Measurements from ENCODE around the gene MAP3K10. TPM values are rescaled to one million over a fixed set of nuclear protein-coding genes. Genes with fewer than 3 reads are reported as not detected.

Gene MAP3K10
- total and polyA plus RNA-seq, 2 donors from 2014 or later, result 15.0 to 17.3 TPM

DNA sequence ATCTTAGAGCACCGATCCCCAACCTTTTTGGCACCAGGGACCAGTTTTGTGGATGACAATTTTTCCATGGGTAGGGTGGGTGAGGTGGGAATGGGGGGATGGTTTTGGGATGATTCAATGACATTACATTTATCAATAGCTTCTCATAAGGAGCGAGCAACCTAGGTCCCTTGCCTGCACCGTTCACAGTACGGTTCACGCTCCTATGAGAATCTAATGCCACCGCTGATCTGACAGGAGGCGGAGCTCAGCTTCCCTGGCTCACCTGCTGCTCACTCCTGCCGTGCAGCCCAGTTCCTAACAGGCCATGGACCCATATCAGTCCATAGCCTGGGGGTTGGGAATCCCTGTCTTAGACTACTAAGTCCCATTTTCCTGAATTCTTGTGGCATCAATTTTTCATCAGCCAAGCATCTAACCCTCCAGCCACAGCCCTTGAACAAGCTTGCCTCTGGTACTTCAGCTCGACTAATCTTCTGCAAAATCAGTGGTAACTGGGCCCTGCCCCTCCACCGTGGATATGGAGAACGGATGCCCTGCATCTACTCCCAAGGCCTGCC, 37.0 kb upstream of the MAP3K10 start:
- intact Hi-C loops (cut with DNase I), result no loop called here
- H3K36me3 ChIP-seq (ENCODE audit: control insufficient read depth in 2 of 3, insufficient read depth in 3 of 3, low read length in 3 of 3), result no peaks in the 10 kb centered on the region
- DNase-seq (peak in 1 of 5 donors; percentile 1), FAIRE-seq (no peak)
- TF ChIP-seq, protein P1, sequence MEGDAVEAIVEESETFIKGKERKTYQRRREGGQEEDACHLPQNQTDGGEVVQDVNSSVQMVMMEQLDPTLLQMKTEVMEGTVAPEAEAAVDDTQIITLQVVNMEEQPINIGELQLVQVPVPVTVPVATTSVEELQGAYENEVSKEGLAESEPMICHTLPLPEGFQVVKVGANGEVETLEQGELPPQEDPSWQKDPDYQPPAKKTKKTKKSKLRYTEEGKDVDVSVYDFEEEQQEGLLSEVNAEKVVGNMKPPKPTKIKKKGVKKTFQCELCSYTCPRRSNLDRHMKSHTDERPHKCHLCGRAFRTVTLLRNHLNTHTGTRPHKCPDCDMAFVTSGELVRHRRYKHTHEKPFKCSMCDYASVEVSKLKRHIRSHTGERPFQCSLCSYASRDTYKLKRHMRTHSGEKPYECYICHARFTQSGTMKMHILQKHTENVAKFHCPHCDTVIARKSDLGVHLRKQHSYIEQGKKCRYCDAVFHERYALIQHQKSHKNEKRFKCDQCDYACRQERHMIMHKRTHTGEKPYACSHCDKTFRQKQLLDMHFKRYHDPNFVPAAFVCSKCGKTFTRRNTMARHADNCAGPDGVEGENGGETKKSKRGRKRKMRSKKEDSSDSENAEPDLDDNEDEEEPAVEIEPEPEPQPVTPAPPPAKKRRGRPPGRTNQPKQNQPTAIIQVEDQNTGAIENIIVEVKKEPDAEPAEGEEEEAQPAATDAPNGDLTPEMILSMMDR (IDR thresholded peaks at IDR 0.05; ENCODE audit: borderline replicate concordance, extremely low read depth, insufficient read depth), result no peak
- H3K9ac ChIP-seq (ENCODE audit: low read length in 3 of 3), result no peak overlapping the region
- no peaks in the 10 kb centered on the region for H3K4me1 ChIP-seq (ENCODE audit: control insufficient read depth in 2 of 3, insufficient read depth in 2 of 3, low read depth in 1 of 3, low read length in 3 of 3)
- H3K27ac ChIP-seq (ENCODE audit: low read depth in 2 of 2, low read length in 2 of 2), result no peak overlapping the region
- H3K27me3 ChIP-seq (ENCODE audit: control insufficient read depth, insufficient read depth, low read length), result no peaks in the 10 kb centered on the region
- no peaks in the 10 kb centered on the region for H3K9me3 ChIP-seq (ENCODE audit: control insufficient read depth in 2 of 3, insufficient read depth in 1 of 3, low read length in 3 of 3)
- no peak overlapping the region for H3K4me3 ChIP-seq (ENCODE audit: low read length in 3 of 3)

DNA sequence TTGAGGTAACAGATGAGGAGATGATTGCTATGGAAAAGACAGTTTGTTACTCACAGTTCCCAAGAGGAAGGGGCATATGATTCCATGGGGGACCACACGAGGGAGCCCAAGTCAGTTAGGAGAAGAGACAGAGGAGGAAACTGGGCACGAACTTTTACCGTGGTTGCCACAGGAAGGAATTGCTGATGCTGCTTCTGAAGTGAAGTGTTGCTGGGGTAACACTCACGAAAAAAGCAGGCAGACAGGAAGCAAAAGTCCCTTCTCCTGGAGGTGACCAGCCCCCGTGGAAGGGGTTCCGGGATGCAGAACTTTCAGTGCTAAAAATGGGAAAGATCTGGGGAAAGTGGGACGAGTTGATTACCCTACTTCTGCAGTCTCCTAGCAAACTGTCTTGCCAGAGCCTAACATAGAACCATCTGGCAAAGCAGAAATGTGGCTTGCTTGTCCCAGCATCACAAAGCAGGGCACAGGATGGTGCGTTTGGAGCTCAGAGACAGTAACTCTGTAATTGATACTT, 35.4 kb upstream of the MAP3K10 start:
- DNase-seq (peak in 1 of 5 donors; percentile 26), FAIRE-seq (no peak)
- intact Hi-C loops (cut with DNase I), result no loop called here
- TF ChIP-seq, protein P1 (IDR thresholded peaks at IDR 0.05; ENCODE audit: borderline replicate concordance, extremely low read depth, insufficient read depth), result no peak
- no peak overlapping the region for H3K4me3 ChIP-seq (ENCODE audit: low read length in 3 of 3)
- H3K9me3 ChIP-seq (ENCODE audit: control insufficient read depth in 2 of 3, insufficient read depth in 1 of 3, low read length in 3 of 3), result no peaks in the 10 kb centered on the region
- H3K4me1 ChIP-seq (ENCODE audit: control insufficient read depth in 2 of 3, insufficient read depth in 2 of 3, low read depth in 1 of 3, low read length in 3 of 3), result no peaks in the 10 kb centered on the region
- H3K36me3 ChIP-seq (ENCODE audit: control insufficient read depth in 2 of 3, insufficient read depth in 3 of 3, low read length in 3 of 3), result no peaks in the 10 kb centered on the region
- H3K27me3 ChIP-seq (ENCODE audit: control insufficient read depth, insufficient read depth, low read length), result no peaks in the 10 kb centered on the region
- no peak overlapping the region for H3K27ac ChIP-seq (ENCODE audit: low read depth in 2 of 2, low read length in 2 of 2)
- no peak overlapping the region for H3K9ac ChIP-seq (ENCODE audit: low read length in 3 of 3)

DNA sequence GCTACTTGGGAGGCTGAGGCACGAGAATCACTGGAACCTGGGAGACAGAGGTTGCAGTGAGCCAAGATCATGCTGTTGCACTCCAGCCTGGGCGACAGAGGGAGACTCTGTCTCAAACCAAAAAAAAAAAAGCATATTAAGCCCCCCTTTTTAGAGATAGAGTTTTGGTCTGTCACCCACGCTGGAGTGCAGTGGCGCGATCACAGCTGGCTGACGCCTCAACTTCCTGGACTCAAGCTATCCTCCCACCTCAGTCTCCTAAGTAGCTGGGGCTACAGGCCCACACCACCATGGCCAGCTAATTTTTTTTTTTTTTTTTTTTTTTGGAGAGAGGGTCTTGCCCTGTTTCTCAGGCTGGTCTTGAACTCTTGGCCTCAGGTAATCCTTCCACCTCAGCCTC, 34.2 kb upstream of the MAP3K10 start:
- no peaks in the 10 kb centered on the region for H3K27me3 ChIP-seq (ENCODE audit: control insufficient read depth, insufficient read depth, low read length)
- no peak for FAIRE-seq
- H3K9ac ChIP-seq (ENCODE audit: low read length in 3 of 3), result no peak overlapping the region
- no peaks in the 10 kb centered on the region for H3K9me3 ChIP-seq (ENCODE audit: control insufficient read depth in 2 of 3, insufficient read depth in 1 of 3, low read length in 3 of 3)
- H3K4me3 ChIP-seq (ENCODE audit: low read length in 3 of 3), result no peak overlapping the region
- no peak overlapping the region for H3K27ac ChIP-seq (ENCODE audit: low read depth in 2 of 2, low read length in 2 of 2)
- no peak for DNase-seq
- intact Hi-C loops (cut with DNase I), result no loop called here
- TF ChIP-seq, protein P1 (IDR thresholded peaks at IDR 0.05; ENCODE audit: borderline replicate concordance, extremely low read depth, insufficient read depth), result no peak
- H3K36me3 ChIP-seq (ENCODE audit: control insufficient read depth in 2 of 3, insufficient read depth in 3 of 3, low read length in 3 of 3), result no peaks in the 10 kb centered on the region
- H3K4me1 ChIP-seq (ENCODE audit: control insufficient read depth in 2 of 3, insufficient read depth in 2 of 3, low read depth in 1 of 3, low read length in 3 of 3), result no peaks in the 10 kb centered on the region

DNA sequence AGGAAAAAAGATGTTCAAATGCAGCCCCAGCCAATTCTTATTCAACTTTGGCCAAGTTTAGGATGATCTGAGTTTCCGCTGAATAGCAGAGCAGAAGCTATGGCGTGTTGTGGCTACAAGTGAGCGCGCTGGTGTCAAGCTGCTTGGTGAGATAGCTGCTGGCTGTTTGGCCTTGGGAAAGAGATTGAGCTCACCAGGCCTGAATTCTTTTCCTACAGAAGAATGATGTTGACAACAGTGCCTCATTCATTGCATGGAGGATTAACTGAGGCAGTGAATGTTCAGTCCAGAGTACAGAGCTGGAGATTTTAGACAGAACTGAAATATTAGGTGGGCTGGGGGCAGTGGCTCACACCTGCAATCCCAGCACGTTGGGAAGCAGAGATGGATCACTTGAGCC, 31.5 kb upstream of the MAP3K10 start:
- DNase-seq (peak in 1 of 5 donors; percentile 11), FAIRE-seq (no peak)
- no peak overlapping the region for H3K27ac ChIP-seq (ENCODE audit: low read depth in 2 of 2, low read length in 2 of 2)
- H3K9me3 ChIP-seq (ENCODE audit: control insufficient read depth in 2 of 3, insufficient read depth in 1 of 3, low read length in 3 of 3), result no peaks in the 10 kb centered on the region
- H3K27me3 ChIP-seq (ENCODE audit: control insufficient read depth, insufficient read depth, low read length), result no peaks in the 10 kb centered on the region
- intact Hi-C loops (cut with DNase I), result no loop called here
- TF ChIP-seq, protein P1 (IDR thresholded peaks at IDR 0.05; ENCODE audit: borderline replicate concordance, extremely low read depth, insufficient read depth), result no peak
- no peaks in the 10 kb centered on the region for H3K36me3 ChIP-seq (ENCODE audit: control insufficient read depth in 2 of 3, insufficient read depth in 3 of 3, low read length in 3 of 3)
- no peaks in the 10 kb centered on the region for H3K4me1 ChIP-seq (ENCODE audit: control insufficient read depth in 2 of 3, insufficient read depth in 2 of 3, low read depth in 1 of 3, low read length in 3 of 3)
- no peak overlapping the region for H3K9ac ChIP-seq (ENCODE audit: low read length in 3 of 3)
- H3K4me3 ChIP-seq (ENCODE audit: low read length in 3 of 3), result no peak overlapping the region
